Stimulated activated CD4-positive, alpha-beta T cell treated with anti-CD3 and anti-CD28 coated beads, Interleukin-4, amount 100 ng/mL, for 4 hours (primary cell): ENCODE measurements around the gene PPP1R12C.

ENCODE experiments used
- DNase-seq, 2 experiments: peaks; one replicate each; pipeline ENCODE4 v3.0.0-alpha.2; 2020

Gene PPP1R12C

DNA sequence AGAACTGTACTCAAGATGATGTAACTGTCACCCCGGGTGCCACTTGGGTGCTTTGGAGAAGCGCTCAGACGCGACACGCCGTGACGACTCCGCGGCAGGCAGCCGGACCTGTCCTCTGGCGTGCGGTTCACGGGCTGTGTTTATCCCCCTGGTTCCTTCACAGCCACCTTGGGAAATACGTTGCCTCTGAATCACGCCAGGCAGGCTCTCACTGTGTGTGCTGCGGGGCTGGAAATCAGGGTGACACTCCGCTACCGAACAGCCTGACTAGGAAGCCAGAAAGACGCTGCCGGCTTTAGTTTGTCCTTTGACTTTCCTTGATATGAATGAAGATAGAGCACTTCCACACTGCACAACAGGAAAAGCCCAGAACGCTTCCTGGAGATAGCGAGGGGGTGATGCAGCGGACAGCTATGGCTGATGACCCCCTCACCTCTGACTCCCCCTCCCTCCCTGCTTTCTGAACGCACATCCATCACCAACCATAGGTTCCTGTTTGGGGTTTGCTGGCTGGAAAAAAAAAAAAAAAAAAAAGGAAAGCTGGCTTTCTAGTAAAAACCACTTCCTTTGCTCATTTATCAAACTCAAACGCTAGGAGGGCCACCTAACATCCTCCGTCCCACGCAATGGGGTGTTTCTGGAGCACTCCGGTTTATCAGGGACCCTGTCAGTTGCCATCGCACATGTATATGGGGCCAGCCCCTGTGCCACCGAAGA is 75.7 kb downstream of the PPP1R12C start:
- peak in 1 of 2 experiments; percentile 23 for DNase-seq

GRCh38 chr19:55041244-55041626 is 76.2 kb downstream of the PPP1R12C start:
- DNase-seq, result no peak
